GM12891 (cell line): ENCODE measurements around the gene ZNF771.

Experiments used
- PAX5 ChIP-seq: IDR thresholded peaks from 2 replicates; pipeline ENCODE4 v1.6.1; 2011; ENCODE audit warnings: low read length, moderate library complexity, mild to moderate bottlenecking; ENCODE audit not compliant: insufficient read depth, severe bottlenecking
- POLR2A ChIP-seq: IDR thresholded peaks from 2 replicates; pipeline ENCODE4 v1.6.1; 2011; ENCODE audit warnings: low read depth, low read length, control low read depth
- POLR2AphosphoS5 ChIP-seq: IDR thresholded peaks from 2 replicates; pipeline ENCODE4 v1.6.1; 2011; ENCODE audit warnings: low read depth, low read length, control low read depth
- POU2F2 ChIP-seq: IDR thresholded peaks from 2 replicates; pipeline ENCODE4 v1.6.1; 2011; ENCODE audit warnings: low read depth, mild to moderate bottlenecking, control low read depth, low read length, moderate library complexity
- SPI1 ChIP-seq: IDR thresholded peaks from 2 replicates; pipeline ENCODE4 v1.6.1; 2011; ENCODE audit warnings: low read depth, low read length, control low read depth
- TAF1 ChIP-seq: IDR thresholded peaks from 2 replicates; pipeline ENCODE4 v1.6.1; 2011; ENCODE audit warnings: low read depth, low read length, control low read depth

- no peak for TF ChIP-seq POLR2AphosphoS5
- no peak for TF ChIP-seq POLR2A
- TF ChIP-seq TAF1, result no peak
- TF ChIP-seq SPI1, result no peak
- TF ChIP-seq PAX5, result no peak
- no peak for TF ChIP-seq POU2F2
Measured at GRCh38 chr16:30399435-30400186, 7.8 kb upstream of the ZNF771 start.
